Body of pancreas (tissue), 4 donors: ENCODE measurements around the gene PNP.

ENCODE experiments used
- CTCF ChIP-seq, 7 experiments: fragments of 450-650 bp in 4 of 7; fragments of 200-600 bp in 3 of 7; sonication (generic) in 3 of 7; IDR thresholded peaks; one replicate each; pipeline ENCODE4 v1.5.1; 2016 to 2019; ENCODE audit warnings: antibody characterized with exemption in 7 of 7
- POLR2A ChIP-seq, 3 donors: fragments of 450-650 bp; IDR thresholded peaks; one replicate each; pipeline ENCODE4 v1.6.1; 2016; ENCODE audit warnings: antibody characterized with exemption in 3 of 3, mild to moderate bottlenecking in 2 of 3

GRCh38 chr14:20470603-20470901 is 1.3 kb downstream of the PNP start:
- TF ChIP-seq CTCF (IDR thresholded peaks at IDR 0.05) (no peak), POLR2A (IDR thresholded peaks at IDR 0.05) (no peak)
